GM12874 (cell line): ENCODE measurements around the gene FSIP1.

ENCODE experiments used
- CTCF ChIP-seq: IDR thresholded peaks from 2 replicates; pipeline ENCODE4 v1.5.1; 2011; ENCODE audit warnings: low read depth, mild to moderate bottlenecking, control low read depth, low read length, moderate library complexity; ENCODE audit not compliant: insufficient read depth

Gene FSIP1

DNA sequence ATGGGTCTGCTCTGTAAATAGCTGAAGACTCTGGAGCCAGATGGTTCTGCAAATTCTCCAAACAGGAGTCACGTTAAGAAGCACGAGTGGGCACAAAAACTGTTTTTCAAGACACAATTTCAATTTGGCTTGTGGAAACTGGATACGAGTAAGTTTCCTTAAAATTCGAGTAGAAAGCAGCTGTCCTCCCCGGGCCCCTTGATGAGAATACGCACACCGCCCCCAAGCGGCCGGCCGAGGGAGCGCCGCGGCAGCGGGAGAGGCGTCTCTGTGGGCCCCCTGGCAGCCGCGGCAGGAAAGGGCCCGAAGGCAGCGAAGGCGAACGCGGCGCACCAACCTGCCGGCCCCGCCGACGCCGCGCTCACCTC lies 202.5 kb downstream of the FSIP1 start:
- peak; percentile 94 for TF ChIP-seq CTCF

DNA sequence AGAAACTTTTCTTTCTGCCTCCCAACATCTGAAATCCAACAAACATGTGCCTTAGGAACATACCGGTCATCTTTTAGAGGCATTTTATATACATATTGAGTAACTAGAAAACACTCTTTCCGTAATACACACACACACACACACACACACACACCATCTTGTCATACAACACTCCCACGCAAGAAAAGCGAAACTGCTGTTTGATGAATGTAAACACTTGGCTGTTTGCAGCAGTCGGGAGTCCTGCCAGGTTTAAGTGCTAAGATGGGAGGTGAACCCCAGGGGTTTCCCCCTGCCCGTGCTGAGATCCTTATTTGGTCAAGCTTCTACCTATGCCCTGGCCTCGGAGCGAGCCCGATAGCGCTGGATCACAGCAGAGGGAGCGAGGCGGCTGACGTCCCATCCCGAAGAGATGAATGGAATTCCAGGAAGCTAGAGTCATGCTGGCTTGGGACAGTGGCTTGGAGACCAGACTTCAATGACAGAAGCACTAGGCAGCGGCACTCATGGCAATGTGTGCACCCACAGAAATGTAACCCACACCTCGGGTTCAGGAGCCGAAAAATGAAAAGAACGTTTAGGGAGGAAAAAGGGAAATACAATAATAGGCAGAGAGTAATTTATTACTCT lies 203.0 kb downstream of the FSIP1 start:
- no peak for TF ChIP-seq CTCF

DNA sequence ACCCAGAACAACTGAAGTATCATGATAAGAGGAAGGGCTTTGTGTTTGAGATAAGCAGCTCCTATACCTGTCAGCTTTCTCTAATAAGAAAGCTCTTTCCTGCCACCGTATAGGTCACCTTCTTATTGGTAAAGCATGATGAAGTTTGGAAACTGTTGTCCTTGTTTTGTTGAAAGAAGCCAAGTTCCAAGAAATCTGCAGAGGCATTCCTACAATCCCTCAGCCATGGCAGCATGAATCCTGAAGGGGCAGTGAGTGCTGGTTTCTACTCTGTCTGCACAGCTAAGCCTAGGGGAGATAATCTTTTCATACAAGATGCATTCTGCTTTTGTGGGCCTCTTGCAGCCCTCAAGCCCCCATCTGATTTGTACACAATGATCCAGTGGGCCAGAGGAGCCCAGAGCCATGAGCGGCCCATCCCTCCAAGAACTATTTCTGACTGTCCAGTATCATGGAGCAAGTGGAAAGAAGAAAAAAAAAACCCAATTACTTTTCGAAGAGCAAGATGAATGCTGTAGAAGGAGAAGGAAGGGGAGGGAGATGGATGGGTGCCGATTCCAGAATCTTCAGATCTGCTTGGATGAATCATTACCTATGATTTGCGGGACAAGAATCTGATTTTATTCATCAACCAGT lies 203.7 kb downstream of the FSIP1 start:
- TF ChIP-seq CTCF = no peak

DNA sequence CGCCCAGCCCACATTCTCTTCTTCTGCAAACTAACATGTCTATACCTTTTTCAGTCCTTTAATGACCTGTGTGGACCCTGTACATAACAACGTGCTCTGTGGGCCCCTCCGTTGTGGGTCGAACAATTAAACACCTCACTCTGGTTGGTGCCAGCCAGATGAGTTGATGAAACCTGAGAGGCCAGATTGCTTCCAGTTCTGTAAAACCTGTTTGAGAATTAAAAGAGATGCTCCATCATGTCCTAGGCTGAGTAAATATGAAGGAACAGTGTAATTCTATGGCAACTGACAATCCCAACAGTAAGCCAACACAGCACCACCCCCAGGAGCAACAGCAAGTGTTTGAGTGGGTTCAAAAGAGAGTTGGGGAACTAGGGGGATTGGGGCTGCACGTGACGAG lies 207.5 kb downstream of the FSIP1 start:
- no peak for TF ChIP-seq CTCF

GRCh38 chr15:39574427-39574826 lies 208.2 kb downstream of the FSIP1 start:
- TF ChIP-seq CTCF = no peak

DNA sequence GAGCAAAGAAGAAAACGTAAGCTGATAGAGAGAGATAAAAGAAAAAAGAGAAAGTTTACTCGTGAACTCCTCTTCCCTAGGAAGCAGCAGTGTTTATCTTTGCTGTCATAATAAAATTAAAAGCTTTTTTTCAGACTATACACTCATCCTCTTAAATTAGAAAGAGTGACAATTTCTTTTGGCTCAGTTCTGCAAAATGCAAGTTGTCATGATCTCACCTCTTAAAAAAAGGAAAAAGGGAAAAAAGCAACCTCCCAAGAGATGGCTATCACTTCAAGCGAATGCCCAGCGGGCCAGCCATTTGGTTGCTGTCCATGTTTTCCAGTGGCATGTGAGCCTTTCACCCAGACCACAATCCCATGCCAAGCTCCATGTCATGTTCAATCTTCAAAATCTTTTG lies 208.8 kb downstream of the FSIP1 start:
- TF ChIP-seq CTCF = no peak

DNA sequence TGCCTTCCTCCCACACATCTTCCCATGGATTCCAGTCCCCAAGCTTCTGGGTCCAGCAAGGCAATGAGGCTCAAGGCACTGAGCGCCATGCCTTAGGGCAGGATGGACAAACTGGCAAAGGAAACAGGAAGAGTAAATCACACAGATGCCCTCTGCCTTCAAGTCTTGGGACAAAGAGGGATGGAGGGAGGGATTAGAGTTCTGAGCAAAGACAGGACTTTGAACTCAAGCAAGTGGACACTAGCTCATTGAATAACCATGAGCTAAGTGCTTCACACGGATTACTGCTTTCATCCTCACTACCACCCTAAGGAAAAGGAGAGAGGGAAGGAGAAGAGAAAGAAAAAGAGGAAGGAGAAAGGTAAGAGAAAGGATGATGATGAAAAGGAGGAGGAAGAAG lies 209.4 kb downstream of the FSIP1 start:
- TF ChIP-seq CTCF = no peak

DNA sequence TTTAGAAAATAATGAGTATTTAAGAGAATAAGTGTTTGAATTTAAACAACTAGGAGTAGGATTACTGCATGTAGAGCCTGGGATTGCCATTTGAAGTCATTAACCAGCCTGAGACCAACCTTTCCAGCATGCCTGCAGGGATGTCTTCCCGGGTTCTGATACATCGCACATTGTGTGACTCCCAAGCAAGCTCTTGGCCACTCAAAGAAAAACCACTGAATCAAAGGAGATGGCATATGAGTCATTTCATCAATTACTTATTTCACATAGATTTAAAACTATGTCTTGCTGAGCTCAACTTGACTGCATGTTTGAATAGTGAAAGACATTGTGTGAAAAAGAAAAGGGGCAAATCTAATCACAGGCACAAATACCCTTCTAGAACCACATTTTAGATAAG lies 216.8 kb downstream of the FSIP1 start:
- no peak for TF ChIP-seq CTCF
